Activated naive CD4-positive, alpha-beta T cell treated with anti-CD3 and anti-CD28 coated beads, Interleukin-2, amount 50 U/mL, for 16 hours (primary cell): ENCODE data around the gene CHD9NB.

Experiments
- DNase-seq: peaks from one replicate; pipeline ENCODE4 v3.0.0-alpha.2; 2020

The CHD9NB gene

DNA sequence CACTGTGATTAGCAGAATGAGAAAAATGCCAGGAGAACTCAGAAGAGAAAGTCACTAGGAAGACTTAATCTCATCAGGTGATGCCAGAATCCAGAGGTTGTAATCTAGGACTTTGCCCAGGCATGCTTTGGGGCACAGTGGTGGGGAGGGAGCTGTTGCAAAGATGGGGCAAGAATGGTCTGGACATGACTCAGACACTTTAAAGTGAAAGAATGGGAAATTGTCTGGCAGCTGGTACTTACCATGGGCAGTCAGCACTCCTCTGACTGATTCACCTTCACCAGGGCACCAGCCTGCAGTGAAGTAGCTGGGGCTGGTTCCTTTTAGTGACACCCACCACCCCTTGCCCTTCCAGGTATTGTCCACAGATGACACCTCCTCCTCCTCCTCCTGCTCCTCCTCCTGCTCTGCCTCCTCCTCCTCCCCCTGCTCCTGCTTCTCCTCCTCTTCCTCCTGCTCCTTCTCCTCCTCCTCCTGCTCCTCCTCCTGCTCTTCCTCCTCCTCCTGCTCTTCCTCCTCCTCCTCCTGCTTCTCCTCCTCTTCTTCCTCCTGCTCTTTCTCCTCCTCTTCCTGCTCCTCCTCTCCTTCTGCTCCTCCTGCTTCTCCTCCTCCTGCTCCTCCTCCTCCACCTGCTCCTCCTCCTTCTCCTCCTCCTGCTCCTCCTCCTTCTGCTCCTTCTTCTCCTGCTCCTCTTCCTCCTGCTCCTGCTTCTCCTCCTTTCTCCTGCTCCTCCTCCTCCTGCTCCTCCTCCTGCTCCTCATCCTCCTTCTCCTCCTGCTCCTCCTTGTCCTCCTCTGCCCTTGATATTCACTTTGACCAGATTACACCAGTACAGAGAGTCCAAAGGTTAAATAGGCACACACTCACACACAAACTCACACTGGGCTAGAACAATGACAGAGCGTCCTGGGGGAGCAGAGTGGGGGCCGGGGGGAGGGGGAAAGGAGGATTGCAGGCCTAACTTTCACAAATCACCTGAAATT lies at the start of gene CHD9NB:
TSS of gene CHD9NB (minus strand) at position 379 of the 983 bp plus-strand sequence. CDS start 8,739 bp downstream, outside the sequence.
- no peak for DNase-seq

DNA sequence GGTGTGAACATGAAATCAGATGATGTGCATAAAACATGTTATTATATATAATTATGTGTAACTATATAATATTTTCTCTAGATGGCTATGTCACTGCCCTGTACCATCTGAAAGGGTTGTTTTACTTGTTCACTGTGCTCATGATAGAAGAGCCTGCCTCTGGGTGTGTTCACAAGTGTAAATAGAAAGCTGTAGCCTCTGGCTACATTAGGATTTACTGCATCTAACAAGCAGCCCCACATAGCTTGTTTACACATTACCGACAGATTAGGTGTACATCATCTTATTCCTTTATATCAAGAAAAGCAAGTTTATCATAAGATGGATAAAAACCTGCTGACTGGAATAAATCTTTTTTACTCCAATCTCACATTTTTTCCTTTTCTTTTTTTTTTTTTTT lies 48.2 kb upstream of the CHD9NB start:
- DNase-seq = no peak

DNA sequence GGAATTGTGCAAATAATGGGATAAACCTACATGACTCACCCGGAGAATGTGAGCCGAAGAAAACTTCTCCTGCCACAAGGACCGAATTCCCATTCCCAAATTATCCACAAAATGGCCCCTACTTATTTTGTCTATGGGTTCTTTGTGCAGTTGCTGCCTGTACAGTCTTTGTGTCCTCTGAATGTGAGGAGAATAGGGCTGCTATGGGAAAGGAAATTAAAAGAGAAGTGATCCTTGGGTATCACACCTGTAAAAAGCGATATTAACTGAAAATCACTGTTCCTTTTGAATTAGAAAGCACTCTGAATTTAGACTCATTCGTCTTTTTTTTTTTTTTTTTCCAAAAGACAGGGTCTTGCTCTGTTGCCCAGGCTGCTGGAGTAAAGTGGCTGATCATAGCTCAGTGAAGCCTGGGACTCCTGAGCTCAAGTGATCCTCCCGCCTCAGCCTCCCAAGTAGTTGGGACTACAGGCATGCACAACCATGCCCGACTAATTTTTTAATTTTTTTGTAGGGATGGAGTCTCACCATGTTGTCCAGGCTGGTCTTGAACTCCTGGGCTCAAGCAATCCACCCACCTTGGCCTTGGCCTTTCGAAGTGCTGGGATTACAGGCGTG lies 47.5 kb upstream of the CHD9NB start:
- DNase-seq = no peak

DNA sequence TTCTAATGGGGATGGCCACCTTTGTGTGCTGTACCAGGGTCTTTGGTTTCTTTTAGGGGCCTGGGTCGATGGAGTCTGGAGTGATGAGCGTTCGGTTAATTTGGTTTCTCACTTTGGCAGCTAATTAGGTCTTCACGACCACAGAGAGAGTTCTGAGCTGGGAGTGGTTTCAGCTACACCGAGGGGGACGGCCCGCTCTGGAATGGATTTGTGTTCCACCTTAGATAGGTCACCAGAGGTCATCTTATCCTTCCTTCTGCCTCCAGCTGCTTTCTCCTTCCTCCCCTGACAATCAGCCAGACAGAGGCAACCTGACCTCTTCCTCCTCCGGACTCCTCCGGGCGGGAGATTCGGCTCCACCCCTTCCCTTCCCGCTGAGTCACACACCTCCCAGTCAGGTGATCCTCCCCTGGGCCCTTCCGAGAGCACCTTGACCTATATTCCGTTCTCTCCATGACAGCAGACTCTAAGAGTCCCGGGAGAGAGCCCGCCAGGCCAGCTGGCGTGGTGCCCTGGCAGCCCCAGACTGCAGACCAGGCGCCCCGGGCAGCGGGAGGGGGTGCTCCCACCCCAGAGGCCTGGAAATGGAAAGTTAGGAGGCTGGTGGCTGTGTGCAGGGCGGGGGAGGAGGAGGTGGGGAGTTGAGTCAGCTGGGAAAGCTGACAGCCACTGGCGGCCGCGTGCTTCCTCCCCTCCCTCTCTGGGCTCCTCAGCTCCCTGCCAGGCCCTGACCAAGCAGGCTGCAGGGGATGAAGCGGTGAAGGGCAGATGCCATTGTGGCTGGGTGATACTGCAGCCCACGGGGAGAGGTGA lies 46.8 kb upstream of the CHD9NB start:
- DNase-seq = peak; percentile 28

DNA sequence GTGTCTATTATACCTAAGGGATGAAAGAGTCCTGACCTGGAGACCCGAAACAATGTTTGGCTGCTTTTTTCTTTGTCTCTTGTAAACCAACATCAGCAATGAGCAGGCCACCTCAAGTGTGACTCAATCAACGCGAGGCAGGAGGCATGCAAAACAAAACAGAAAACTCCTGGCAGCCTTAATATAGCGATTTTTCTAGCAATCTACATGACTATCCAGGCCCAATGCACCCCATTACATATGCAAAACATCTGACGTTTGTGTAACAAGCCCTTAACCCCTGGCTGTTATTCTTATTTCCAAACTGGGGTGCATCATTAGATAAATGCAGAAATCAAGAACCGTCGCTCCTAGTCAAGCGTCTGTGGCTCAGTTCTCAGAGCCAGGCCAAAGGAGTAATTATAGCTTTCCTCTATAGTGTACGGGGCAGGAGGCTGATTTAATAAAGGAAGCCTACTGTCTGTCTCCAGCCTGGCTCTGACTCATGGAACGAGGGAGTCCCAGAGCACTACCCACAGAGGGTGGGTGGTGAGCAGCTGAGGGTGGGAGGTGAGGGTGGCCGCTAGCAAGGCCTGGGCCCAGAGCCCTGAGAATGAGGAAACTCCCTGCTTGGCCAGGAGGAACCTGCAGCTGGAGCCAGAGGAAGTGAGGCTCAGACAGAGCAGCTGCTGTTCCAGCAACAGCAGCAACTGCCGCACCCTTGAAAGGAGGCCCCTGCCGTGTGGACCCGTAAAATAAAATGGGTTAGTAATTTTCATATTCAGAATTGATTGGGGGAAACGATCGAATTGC lies 46.0 kb upstream of the CHD9NB start:
- peak; percentile 16 for DNase-seq

DNA sequence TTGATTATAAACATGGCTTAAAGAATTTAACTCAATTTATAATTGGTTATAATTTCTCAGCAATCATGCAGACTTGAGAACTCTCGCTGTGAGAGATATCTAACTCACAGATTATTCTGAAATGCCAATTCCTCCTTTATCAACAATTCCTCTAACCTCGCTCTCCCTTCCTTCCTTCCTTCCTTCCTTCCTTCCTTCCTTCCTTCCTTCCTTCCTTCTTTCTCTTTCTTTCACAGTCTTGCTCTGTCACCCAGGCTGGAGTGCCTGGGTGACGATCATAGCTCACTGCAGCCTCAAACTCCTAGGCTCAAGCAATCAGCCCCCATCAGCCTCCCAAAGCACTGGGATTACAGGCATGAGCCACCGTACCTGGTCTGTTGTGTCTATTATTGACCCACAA lies 44.5 kb upstream of the CHD9NB start:
- no peak for DNase-seq

DNA sequence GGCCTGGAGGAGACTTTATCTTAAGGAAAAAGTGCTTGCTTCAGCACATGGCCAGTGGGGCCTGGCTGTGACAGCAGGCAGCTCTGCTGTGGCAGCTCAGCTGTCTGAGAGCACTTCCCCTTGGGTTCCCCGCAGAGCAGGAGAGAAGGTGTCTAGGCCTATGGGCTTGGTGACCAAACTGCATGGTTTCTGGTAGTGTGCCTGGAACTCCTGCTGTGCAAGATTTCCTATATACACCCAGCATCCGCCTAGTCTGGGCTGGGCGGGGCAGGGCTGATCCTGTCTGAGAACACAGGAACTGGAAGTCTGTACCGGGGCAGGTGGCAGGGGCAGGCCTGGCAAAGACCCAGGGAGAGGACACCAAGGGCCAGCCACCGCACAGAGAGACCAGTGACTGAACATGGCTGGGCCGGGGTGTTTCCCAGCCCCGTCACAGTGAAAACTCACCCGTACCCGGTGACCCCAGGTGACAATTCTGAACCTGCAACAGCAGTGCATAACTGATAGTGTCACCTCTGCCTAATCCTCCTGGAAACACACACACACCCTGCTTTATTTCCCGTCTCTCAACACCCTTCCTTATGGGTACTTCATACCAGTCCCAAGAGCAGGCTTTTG lies 41.4 kb upstream of the CHD9NB start:
- DNase-seq = no peak

DNA sequence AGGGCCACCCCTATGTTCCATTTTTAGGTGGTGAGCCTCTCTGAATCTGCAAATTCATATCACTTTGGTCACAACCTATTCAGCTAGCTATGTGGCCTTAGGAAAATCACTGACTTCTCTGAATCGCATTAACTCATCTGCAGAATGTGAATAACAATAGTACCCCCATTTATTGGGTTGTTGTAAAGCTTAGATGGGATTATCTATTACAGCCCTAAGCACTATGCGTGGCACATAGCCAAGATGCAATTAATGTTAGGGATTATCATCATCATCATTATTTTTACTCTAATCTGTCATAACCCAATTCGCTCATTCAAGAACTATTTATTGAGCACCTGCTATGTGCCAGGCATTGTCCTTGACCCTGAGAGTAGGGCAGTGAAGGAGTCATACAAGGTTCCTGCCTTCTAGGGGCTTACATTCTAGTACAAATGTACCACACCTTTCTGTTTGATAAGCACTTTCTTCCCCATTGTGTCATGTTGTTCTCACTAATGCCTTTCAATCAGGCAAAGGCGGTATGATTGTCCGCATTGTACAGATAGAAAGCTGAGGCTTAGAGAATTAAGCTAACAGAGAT lies 40.6 kb upstream of the CHD9NB start:
- no peak for DNase-seq

DNA sequence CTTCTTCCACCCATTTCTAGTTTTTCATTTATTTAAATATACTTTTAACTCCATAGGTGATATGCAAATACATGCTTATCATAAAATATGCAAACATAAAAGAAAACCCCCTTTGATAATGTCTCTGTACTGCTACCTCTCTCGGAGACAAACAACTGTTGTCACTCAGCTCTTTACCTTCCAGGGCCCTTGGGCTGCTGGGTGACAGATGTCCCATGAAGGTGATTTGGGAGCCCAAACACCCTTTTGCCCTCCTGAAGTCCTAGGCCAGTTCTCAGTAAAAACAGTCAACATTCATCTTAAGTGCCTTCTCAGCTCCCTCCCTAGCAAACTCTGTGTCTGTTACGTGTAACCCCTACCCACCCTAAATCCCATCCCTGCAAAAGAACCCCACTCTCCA lies 39.6 kb upstream of the CHD9NB start:
- no peak for DNase-seq

DNA sequence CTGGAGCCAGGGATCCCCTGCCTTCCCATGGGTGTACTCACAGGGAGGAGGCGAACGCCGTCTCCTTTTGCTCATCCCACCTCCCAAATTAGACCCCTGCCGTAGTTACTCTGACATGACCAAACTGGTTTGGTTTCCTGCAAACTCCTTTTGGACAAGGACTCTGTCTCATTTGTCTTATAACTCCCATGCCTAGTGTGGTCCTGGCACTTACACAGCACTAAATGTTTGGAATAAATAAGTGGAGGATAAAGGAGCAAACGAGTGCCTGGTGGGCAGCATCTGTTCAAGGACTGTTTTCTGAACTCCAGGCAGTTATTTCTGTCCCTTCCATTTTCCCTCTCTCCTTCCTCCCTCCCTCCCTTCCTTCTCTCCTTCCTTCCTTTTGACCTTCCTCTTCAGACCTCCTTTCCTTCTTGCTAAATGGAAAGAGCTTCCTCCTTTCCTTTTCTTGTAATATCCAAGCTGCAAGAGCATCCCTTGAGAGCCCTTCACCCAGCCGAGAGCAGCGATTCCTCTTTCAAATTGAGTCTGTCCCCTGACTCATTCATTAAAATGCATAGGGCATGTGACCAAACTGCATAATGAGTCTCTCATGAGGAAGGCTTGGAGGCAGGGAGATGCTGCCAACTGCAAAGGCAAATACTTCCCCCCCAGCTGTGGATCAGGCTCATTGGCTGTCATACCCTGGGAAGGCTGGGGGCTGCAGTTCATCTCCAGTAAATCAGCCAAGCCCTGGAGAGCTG lies 38.9 kb upstream of the CHD9NB start:
- DNase-seq = no peak

DNA sequence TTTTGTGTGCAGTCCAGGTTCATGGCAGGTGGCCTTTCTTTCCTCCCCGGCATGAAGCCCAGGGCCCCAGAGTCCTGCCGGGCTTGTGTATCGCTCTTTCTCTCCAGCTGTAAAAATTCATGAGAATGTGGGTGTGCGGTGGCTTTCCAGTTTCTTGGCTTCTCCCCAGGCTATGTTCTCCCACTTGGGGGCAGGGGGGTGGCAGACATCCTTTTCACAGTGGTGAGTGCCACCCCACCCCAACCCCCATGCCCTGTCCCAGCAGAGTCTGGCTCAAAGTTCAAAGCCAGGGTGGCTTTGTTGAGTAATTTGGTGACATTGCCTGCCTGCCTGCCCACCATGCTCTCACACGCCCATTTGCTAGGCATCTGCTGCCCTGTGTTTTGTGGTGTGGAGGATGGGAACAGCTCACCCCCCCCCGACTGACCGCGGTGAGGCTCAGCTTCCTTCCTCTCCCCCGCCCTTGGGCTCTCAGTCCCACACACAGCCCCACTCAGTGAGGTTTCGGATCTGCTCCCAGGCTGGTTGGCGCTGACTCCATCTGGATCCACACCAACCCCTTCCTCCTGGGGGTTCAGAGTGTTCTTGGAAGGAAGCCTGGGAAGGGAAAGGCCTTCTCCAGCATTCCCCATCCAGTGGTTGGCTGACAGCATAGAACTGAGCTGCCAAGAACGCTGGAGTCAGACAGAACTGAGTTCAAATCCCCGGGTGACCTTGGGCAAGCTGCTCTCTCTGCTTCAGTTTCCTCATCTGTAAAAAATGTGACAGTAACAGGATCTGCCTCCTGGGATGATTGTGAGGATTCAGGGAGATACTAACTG lies 38.1 kb upstream of the CHD9NB start:
- no peak for DNase-seq

DNA sequence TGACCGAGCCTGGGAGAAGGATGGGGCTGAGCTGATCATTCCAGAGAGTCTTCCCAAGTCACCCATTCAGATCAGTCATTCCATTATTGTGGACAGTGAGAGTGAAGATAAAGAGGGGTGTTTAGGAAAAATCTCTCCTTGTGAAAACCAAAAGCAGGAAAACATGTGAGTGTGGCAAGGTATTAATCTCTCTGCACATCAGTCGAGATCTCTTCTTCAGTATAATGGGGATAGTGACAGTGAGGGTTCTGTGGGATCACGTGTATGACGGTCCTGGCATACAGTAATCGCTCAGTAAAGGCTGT lies 37.5 kb upstream of the CHD9NB start:
- no peak for DNase-seq

DNA sequence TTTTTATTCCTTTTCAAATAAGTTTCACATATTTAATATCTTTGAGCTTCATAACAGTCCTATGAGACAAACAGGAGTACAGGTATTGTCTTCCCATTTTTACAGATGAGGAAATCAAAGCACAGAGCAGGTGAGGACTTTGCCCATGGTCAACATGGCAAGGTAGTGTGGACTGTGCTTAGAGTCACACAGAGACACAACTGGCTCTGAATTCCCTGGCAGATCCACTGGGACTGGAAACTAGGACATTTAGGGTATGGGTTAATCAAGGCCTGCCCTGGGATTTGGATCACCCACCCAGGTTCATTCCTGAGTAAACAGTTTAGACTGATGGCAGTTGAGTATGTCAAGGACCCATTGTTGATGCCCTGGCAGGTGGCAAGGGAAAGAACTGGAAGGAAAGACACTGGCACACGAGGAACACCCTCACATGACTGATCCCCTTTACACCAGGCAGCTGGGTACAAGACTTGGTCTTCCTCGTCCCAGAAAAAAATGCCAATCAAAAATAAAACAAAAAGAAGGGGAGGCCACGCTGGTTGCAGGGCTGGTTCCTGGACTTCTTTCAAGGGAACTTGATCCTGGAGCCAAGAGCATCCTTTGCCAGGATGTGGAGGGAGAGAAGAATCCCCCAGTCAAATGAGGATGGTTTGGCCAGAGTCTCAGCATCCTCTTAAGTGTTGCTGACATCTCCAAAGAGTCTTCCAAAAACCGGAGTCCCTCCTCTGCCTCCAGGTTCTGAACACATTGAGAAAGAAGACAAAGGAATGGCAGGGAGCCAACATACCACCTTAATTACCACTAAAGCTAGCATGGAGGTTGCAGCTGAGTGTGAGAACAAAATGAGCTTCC lies 37.0 kb upstream of the CHD9NB start:
- no peak for DNase-seq

DNA sequence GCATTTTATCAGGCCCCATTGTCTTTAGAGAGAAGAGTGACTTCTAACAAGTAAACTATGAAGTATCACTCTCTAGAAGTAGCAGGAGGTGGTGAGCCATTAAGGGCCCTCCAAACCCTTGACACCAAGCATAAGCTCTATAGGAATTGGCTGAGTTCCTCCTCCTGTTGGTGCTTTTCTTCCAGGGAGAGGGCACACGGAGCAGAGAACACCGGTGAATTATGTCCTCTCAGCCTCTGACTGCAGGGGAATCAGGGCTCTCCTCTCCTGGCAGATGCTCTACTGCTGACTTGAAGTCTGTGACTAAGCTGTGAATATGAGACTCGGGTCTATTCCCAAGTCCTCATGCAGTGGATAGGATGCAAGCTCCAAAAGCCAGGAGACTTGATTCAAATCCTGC lies 34.4 kb upstream of the CHD9NB start:
- no peak for DNase-seq

DNA sequence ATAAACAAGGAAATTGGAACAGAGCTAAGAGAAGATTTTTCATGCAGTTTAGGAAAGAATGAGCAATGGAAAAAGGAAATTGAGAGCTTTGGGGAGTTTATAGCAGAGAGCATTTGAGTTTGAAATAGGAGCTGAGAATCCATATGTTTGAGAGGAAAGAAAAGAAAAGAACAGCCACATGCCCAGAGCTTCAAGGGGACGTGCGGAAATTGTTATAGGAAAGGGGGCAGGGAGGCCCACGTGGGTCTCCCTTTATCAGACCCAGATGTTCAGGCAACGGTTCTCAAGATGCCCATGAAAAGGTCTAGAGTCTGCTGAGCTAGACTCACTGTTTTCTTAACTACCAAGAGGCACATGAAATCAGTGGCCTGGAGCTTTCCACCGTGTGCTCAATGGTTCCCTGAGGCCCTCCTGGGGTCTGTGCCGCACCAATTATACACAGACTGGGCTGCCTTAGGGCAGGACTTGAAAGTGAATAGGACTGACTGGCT lies 33.3 kb upstream of the CHD9NB start:
- no peak for DNase-seq

DNA sequence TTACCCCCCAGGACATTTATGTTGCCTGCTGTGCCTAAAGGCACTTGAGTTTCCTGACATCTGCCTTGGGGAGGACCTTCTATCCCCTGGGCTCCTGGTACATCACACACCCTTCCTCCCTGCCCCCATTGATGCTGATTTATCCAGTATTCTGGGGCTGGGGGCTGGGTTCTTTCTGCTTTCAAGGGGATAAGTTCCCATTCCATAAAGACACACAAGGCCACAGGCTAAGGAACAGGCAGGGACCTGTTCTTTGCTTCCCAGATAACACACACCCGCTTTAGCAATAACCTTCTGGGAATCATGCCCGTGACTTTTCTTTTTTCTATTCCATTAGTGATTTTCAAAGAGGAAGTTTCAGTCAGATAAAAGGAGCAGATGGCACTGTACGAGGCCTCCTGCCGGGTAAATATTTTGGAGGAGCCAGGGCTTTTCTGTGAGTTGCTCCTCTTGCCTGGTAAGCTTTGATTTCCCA lies 32.7 kb upstream of the CHD9NB start:
- no peak for DNase-seq

DNA sequence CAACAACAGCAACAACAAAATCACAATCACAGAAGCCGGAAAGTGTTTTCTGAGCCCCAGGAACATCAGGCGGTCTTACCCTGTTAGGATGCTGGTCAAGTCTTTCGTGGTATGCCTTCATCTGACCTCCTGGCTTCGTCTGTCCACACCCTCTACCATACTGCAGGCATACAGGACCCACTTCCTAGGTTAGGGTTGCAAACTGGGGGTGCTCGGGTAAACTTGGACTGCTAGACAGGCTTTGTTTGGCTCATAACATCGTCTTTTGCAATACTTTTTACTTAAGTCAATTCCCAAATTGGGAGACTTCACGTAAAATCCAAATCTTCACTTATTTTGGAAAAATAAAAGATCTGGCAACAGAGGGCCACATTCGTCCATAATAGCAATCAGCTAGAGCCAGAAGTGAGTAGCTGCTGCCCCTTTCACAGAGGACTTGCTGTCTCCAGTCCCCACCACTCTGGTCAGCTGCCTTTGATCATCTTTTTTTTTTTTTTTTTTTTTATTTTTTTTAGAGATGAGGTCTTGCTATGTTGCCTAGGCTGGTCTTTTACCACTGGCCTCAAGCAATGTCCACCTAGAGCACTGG lies 32.1 kb upstream of the CHD9NB start:
- DNase-seq = no peak

DNA sequence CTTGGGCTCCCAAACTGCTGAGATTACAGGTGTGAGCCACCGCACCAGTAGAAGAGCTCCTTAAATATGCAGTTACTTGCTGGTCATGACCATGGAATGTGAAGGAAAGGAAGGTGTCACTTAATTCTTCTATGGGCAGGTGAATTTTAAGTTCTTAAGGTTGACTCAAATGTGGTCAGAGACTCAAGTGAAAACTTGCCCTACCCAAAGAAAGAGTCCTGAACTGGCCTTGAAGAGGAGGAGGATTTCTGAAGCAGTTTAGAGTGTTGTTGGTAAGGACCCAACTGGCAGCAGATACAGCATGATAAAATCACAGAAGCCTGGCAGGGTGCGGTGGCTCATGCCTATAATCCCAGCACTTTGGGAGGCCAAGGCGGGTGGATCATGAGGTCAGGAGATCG lies 31.4 kb upstream of the CHD9NB start:
- DNase-seq = no peak

DNA sequence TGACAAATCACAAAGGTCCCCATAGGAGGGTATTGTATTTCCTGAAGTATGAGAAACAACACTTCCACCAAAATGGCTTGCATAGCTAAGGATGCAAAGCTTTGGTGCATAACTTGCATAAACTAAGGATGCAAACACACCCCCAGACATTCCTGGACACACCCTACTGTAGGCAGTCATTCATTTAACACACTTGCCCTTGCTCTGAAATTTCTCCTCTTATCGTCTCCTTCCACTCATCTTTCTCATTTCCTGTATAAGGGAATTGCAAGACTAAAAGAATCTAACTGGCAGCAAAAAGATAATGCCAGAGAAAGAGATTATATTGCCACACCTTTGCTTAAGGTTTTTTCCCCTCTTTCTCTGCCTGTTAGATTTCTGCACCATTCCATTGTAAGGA lies 30.4 kb upstream of the CHD9NB start:
- DNase-seq = no peak
